ENCODE results near the gene MTERF4. TPM values are rescaled to one million over a fixed set of nuclear protein-coding genes. Genes with fewer than 3 reads are reported as not detected.
A peak's percentile ranks its signal among the peaks of the same experiment; 100 is the strongest.

MTERF4 gene
- total and polyA plus RNA-seq, 5 donors from 2014 or later = 50.0 to 105 (median 65.1) TPM

DNA sequence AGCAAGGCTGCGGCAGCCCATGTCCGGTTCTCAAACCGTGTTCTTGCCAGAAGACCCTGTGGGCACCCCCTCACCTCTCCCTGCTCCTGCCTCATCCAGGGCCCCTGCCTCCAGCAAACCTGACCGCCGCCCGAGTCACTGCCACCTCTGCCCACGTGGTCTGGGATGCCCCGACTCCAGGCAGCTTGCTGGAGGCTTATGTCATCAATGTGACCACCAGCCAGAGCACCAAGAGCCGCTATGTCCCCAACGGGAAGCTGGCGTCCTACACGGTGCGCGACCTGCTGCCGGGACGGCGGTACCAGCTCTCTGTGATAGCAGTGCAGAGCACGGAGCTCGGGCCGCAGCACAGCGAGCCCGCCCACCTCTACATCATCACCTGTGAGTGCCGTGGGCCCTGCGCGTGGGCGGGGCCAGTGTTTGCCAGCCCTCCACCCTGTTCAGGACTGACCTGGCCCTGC is 32.2 kb downstream of the MTERF4 start:
- Histone ChIP-seq H3K9me3 (ENCODE audit: control insufficient read depth in 2 of 2, low read length in 2 of 2) (no peaks in the 10 kb centered on the region), H3K36me3 (ENCODE audit: control insufficient read depth, insufficient read depth, low read length) (peaks cover 10% of the 10 kb centered on the region), H3K4me1 (ENCODE audit: control insufficient read depth, insufficient read depth, low read length, poor library complexity, severe bottlenecking) (no peaks in the 10 kb centered on the region), H3K4me3 (ENCODE audit: low read depth, low read length) (no peak overlapping the region), H3K27me3 (ENCODE audit: control insufficient read depth, insufficient read depth, low read length) (no peaks in the 10 kb centered on the region), H3K27ac (ENCODE audit: insufficient read depth, low read length, poor library complexity, severe bottlenecking) (no peak overlapping the region)
- Mint-ChIP-seq H3K27me3 (no peaks in the 10 kb centered on the region), H3K36me3 (peaks cover 14% of the 10 kb centered on the region), H3K9me3 (no peaks in the 10 kb centered on the region), H3K4me3 (no peak overlapping the region), H3K4me1 (peaks cover 0 to 6% (median 0%) of the 10 kb centered on the region in 4 donors), H3K27ac (no peak overlapping the region)
- DNase-seq = no peak
- ATAC-seq (ENCODE audit: low read depth in 2 of 2) = no peak

GRCh38 chr2:241068942-241069810 is 32.9 kb downstream of the MTERF4 start:
- H3K4me3 ChIP-seq (ENCODE audit: low read depth, low read length) = no peak overlapping the region
- H3K27me3 Mint-ChIP-seq = peaks cover under 1% of the 10 kb centered on the region
- DNase-seq (no peak), ATAC-seq (ENCODE audit: low read depth in 2 of 2) (no peak)
- no peaks in the 10 kb centered on the region for H3K4me1 ChIP-seq (ENCODE audit: control insufficient read depth, insufficient read depth, low read length, poor library complexity, severe bottlenecking)
- no peak overlapping the region for H3K27ac ChIP-seq (ENCODE audit: insufficient read depth, low read length, poor library complexity, severe bottlenecking)
- H3K4me3 Mint-ChIP-seq = no peak overlapping the region
- no peaks in the 10 kb centered on the region for H3K9me3 Mint-ChIP-seq
- H3K36me3 ChIP-seq (ENCODE audit: control insufficient read depth, insufficient read depth, low read length) = peaks cover 6% of the 10 kb centered on the region
- H3K4me1 Mint-ChIP-seq = peaks cover 0 to 8% (median 0%) of the 10 kb centered on the region in 4 donors
- no peaks in the 10 kb centered on the region for H3K27me3 ChIP-seq (ENCODE audit: control insufficient read depth, insufficient read depth, low read length)
- no peak overlapping the region for H3K27ac Mint-ChIP-seq
- H3K36me3 Mint-ChIP-seq = peaks cover 7% of the 10 kb centered on the region
- no peaks in the 10 kb centered on the region for H3K9me3 ChIP-seq (ENCODE audit: control insufficient read depth in 2 of 2, low read length in 2 of 2)

GRCh38 chr2:241068136-241068941 is 33.7 kb downstream of the MTERF4 start:
- Mint-ChIP-seq H3K4me3 (no peak overlapping the region), H3K27ac (peak overlapping the region in 1 of 3 donors; percentile 23), H3K27me3 (peaks cover 4% of the 10 kb centered on the region), H3K36me3 (peaks cover 4% of the 10 kb centered on the region), H3K4me1 (peaks cover 0 to 6% (median 0%) of the 10 kb centered on the region in 4 donors), H3K9me3 (no peaks in the 10 kb centered on the region)
- H3K4me3 ChIP-seq (ENCODE audit: low read depth, low read length) = no peak overlapping the region
- no peaks in the 10 kb centered on the region for H3K9me3 ChIP-seq (ENCODE audit: control insufficient read depth in 2 of 2, low read length in 2 of 2)
- H3K4me1 ChIP-seq (ENCODE audit: control insufficient read depth, insufficient read depth, low read length, poor library complexity, severe bottlenecking) = peaks cover 3% of the 10 kb centered on the region
- no peak for ATAC-seq (ENCODE audit: low read depth in 2 of 2)
- no peaks in the 10 kb centered on the region for H3K27me3 ChIP-seq (ENCODE audit: control insufficient read depth, insufficient read depth, low read length)
- no peak for DNase-seq
- H3K27ac ChIP-seq (ENCODE audit: insufficient read depth, low read length, poor library complexity, severe bottlenecking) = no peak overlapping the region
- H3K36me3 ChIP-seq (ENCODE audit: control insufficient read depth, insufficient read depth, low read length) = no peaks in the 10 kb centered on the region

DNA sequence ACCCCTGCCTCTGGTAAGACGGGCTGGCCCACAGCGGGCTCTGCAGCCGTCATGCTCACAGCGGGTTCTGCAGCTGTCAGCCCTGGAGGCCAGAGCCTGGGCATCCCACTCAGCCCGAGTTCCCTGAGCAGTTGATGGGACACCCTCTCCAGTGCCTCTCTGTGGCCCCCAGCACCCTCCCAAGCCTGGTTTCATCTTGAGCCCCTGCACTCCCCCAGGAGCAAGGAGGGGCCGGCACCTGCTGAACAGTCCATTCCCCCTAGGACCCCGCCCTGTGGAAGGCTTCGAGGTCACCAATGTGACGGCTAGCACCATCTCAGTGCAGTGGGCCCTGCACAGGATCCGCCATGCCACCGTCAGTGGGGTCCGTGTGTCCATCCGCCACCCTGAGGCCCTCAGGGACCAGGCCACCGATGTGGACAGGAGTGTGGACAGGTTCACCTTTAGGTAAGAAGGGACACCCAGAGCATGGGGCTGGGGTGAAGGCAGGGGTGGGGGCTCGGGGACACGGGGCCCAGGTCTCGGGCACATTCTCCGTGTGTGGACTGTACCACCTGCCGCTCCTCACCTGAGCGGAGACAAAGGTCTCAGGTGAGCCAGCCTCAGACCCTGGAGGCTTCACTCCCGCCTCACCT is 34.5 kb downstream of the MTERF4 start:
- H3K27me3 Mint-ChIP-seq = peaks cover 4% of the 10 kb centered on the region
- Histone ChIP-seq H3K36me3 (ENCODE audit: control insufficient read depth, insufficient read depth, low read length) (no peaks in the 10 kb centered on the region), H3K27ac (ENCODE audit: insufficient read depth, low read length, poor library complexity, severe bottlenecking) (no peak overlapping the region), H3K27me3 (ENCODE audit: control insufficient read depth, insufficient read depth, low read length) (no peaks in the 10 kb centered on the region), H3K4me3 (ENCODE audit: low read depth, low read length) (no peak overlapping the region), H3K9me3 (ENCODE audit: control insufficient read depth in 2 of 2, low read length in 2 of 2) (no peaks in the 10 kb centered on the region), H3K4me1 (ENCODE audit: control insufficient read depth, insufficient read depth, low read length, poor library complexity, severe bottlenecking) (peaks cover 3% of the 10 kb centered on the region)
- ATAC-seq (ENCODE audit: low read depth in 2 of 2) (no peak), DNase-seq (no peak)
- no peaks in the 10 kb centered on the region for H3K9me3 Mint-ChIP-seq
- H3K4me3 Mint-ChIP-seq = no peak overlapping the region
- H3K4me1 Mint-ChIP-seq = peaks cover 0 to 6% (median 0%) of the 10 kb centered on the region in 4 donors
- H3K36me3 Mint-ChIP-seq = peaks cover 3% of the 10 kb centered on the region
- peak overlapping the region in 1 of 3 donors; percentile 23 for H3K27ac Mint-ChIP-seq

- H3K27ac Mint-ChIP-seq = no peak overlapping the region
- peaks cover 0 to 6% (median 0%) of the 10 kb centered on the region in 4 donors for H3K4me1 Mint-ChIP-seq
- no peaks in the 10 kb centered on the region for H3K36me3 Mint-ChIP-seq
- Histone ChIP-seq H3K4me1 (ENCODE audit: control insufficient read depth, insufficient read depth, low read length, poor library complexity, severe bottlenecking) (peaks cover 3% of the 10 kb centered on the region), H3K4me3 (ENCODE audit: low read depth, low read length) (no peak overlapping the region), H3K36me3 (ENCODE audit: control insufficient read depth, insufficient read depth, low read length) (no peaks in the 10 kb centered on the region), H3K27ac (ENCODE audit: insufficient read depth, low read length, poor library complexity, severe bottlenecking) (no peak overlapping the region), H3K9me3 (ENCODE audit: control insufficient read depth in 2 of 2, low read length in 2 of 2) (no peaks in the 10 kb centered on the region), H3K27me3 (ENCODE audit: control insufficient read depth, insufficient read depth, low read length) (no peaks in the 10 kb centered on the region)
- H3K4me3 Mint-ChIP-seq = no peak overlapping the region
- ATAC-seq (ENCODE audit: low read depth in 2 of 2) (no peak), DNase-seq (no peak)
- no peaks in the 10 kb centered on the region for H3K9me3 Mint-ChIP-seq
- peaks cover 4% of the 10 kb centered on the region for H3K27me3 Mint-ChIP-seq
Measured at GRCh38 chr2:241066893-241067341, 35.2 kb downstream of the MTERF4 start.

DNA sequence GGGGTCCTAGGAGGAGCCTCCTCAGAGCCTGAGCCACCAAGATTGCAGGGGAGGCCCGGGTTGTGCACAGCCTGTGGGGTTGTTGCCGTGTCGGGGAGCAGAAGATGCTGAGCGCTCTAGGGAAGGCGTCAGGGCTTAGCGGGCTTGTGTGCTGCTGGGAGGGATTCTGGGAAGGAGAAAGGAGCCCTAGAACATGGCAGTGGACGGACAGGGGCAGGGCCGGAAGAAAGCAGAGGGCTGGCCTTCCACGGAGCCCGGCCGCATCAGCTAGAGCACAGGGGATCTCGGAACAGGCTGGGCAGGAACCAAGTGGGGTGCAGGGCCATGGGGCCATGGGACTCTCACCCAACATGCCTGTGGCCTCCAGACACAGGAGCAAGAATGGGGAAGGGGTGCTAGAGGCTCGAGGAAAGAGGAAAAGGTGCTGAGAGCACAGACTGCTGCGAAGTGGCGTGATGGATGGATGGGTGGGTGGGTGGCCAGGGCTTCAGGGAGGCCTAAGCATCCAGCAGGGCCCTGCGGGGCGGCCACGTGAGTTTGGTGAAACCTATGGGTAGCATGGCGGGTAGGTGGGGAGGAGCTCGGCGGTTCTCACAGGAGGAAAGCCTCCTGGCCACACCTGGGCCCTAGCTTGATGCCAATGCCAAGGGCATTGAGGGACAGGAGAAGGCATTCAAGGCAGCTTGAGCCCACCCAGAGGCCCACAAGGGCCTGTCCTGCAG is 35.8 kb downstream of the MTERF4 start:
- Mint-ChIP-seq H3K27ac (no peak overlapping the region), H3K27me3 (peaks cover 4% of the 10 kb centered on the region), H3K36me3 (no peaks in the 10 kb centered on the region), H3K9me3 (no peaks in the 10 kb centered on the region), H3K4me3 (peak overlapping the region in 1 of 4 donors; percentile 8), H3K4me1 (peaks cover 0 to 6% (median 0%) of the 10 kb centered on the region in 4 donors)
- H3K27me3 ChIP-seq (ENCODE audit: control insufficient read depth, insufficient read depth, low read length) = no peaks in the 10 kb centered on the region
- peaks cover 3% of the 10 kb centered on the region for H3K4me1 ChIP-seq (ENCODE audit: control insufficient read depth, insufficient read depth, low read length, poor library complexity, severe bottlenecking)
- ATAC-seq (ENCODE audit: low read depth in 2 of 2) = no peak
- DNase-seq = no peak
- H3K27ac ChIP-seq (ENCODE audit: insufficient read depth, low read length, poor library complexity, severe bottlenecking) = no peak overlapping the region
- H3K36me3 ChIP-seq (ENCODE audit: control insufficient read depth, insufficient read depth, low read length) = no peaks in the 10 kb centered on the region
- no peak overlapping the region for H3K4me3 ChIP-seq (ENCODE audit: low read depth, low read length)
- H3K9me3 ChIP-seq (ENCODE audit: control insufficient read depth in 2 of 2, low read length in 2 of 2) = no peaks in the 10 kb centered on the region

GRCh38 chr2:241065355-241065803 is 36.7 kb downstream of the MTERF4 start:
- DNase-seq (no peak), ATAC-seq (ENCODE audit: low read depth in 2 of 2) (no peak)
- Histone ChIP-seq H3K9me3 (ENCODE audit: control insufficient read depth in 2 of 2, low read length in 2 of 2) (no peaks in the 10 kb centered on the region), H3K27me3 (ENCODE audit: control insufficient read depth, insufficient read depth, low read length) (no peaks in the 10 kb centered on the region), H3K4me1 (ENCODE audit: control insufficient read depth, insufficient read depth, low read length, poor library complexity, severe bottlenecking) (peaks cover 3% of the 10 kb centered on the region), H3K4me3 (ENCODE audit: low read depth, low read length) (no peak overlapping the region), H3K36me3 (ENCODE audit: control insufficient read depth, insufficient read depth, low read length) (no peaks in the 10 kb centered on the region), H3K27ac (ENCODE audit: insufficient read depth, low read length, poor library complexity, severe bottlenecking) (no peak overlapping the region)
- Mint-ChIP-seq H3K27ac (no peak overlapping the region), H3K36me3 (no peaks in the 10 kb centered on the region), H3K4me3 (no peak overlapping the region), H3K9me3 (no peaks in the 10 kb centered on the region), H3K4me1 (peaks cover 0 to 6% (median 0%) of the 10 kb centered on the region in 4 donors), H3K27me3 (peaks cover 4% of the 10 kb centered on the region)
